ENCODE data around the gene ZFHX3.

ZFHX3 gene

GRCh38 chr16:72971370-72971769, 76.6 kb downstream of the ZFHX3 start:
- no peak for TF ChIP-seq SP1 (IDR thresholded peaks at IDR 0.05)
- TF ChIP-seq TARDBP (IDR thresholded peaks at IDR 0.05) = no peak
- TF ChIP-seq PKNOX1 (IDR thresholded peaks at IDR 0.05) = no peak
- no peak for TF ChIP-seq FOXM1 (IDR thresholded peaks at IDR 0.05; ENCODE audit: borderline replicate concordance)
- no peak for TF ChIP-seq FOXK2 (IDR thresholded peaks at IDR 0.05)
- TF ChIP-seq ELF4 (IDR thresholded peaks at IDR 0.05) = no peak
- CTCF ChIA-PET = interaction anchor here (0.6 to 1.6 kb wide), 2 partner anchors 24 to 58 kb away, joined by 3 to 5 read pairs; no protein-coding TSS in a partner anchor
- POLR2A ChIA-PET = no interaction called here

DNA sequence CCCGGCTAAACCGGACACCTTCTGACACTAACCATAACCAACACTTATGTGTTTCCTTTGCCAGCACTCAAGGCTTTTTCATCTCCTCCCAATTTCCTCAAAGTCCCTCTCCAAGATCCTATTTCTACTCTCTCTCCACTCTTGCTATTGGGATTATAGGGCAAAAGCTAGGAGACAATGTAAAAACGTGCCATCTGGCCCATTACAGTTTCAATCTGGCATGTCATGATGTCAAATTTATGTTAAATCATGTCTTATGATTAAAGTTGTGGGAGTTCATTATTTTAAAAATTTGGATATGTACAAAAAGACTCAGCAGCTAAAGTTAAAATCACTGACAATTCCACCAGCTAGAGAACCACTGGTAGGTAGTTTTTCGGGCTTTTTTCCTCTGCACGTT, 77.3 kb downstream of the ZFHX3 start:
- DNase-seq (ENCODE audit: extremely low spot score) = no peak
- ChIA-PET POLR2A (no interaction called here), CTCF (interaction anchor here (0.6 to 1.6 kb wide), 2 partner anchors 25 to 58 kb away, joined by 3 to 5 read pairs; no protein-coding TSS in a partner anchor)
- no peak for TF ChIP-seq ZNF384 (IDR thresholded peaks at IDR 0.05)
- TF ChIP-seq TARDBP (IDR thresholded peaks at IDR 0.05) = no peak
- TF ChIP-seq L3MBTL2 (conservative IDR thresholded peaks at IDR 0.05) = no peak
- TF ChIP-seq BHLHE40 (IDR thresholded peaks at IDR 0.05; ENCODE audit: borderline replicate concordance) = no peak
- no peak for TF ChIP-seq FOXM1 (IDR thresholded peaks at IDR 0.05; ENCODE audit: borderline replicate concordance)
- TF ChIP-seq FOXA1 (IDR thresholded peaks at IDR 0.05) = no peak
- no peak for TF ChIP-seq ARNT (IDR thresholded peaks at IDR 0.05)
- no peak for TF ChIP-seq FOXK2 (IDR thresholded peaks at IDR 0.05)
- TF ChIP-seq PKNOX1 (IDR thresholded peaks at IDR 0.05) = no peak
- TF ChIP-seq ELF4 (IDR thresholded peaks at IDR 0.05) = no peak
- TF ChIP-seq CTBP1 (IDR thresholded peaks at IDR 0.05; ENCODE audit: borderline replicate concordance) = no peak
- TF ChIP-seq SP1 (IDR thresholded peaks at IDR 0.05) = no peak
- no peak for TF ChIP-seq SUZ12 (IDR thresholded peaks at IDR 0.05)
- TF ChIP-seq NFRKB (IDR thresholded peaks at IDR 0.05) = no peak
- TF ChIP-seq LEF1 (IDR thresholded peaks at IDR 0.05; ENCODE audit: borderline replicate concordance) = no peak
- no peak for TF ChIP-seq HDGF (IDR thresholded peaks at IDR 0.05; ENCODE audit: borderline replicate concordance)

More at GRCh38 chr16:72971370-72971769, 76.6 kb downstream of the ZFHX3 start:
- DNase-seq (ENCODE audit: extremely low spot score) = no peak

GRCh38 chr16:72969812-72970211, 78.1 kb downstream of the ZFHX3 start:
- CTCF ChIA-PET = interaction anchor here (1.6 kb wide), 1 partner anchor 26 kb away, joined by 5 read pairs; no protein-coding TSS in a partner anchor
- DNase-seq (ENCODE audit: extremely low spot score) = no peak
- POLR2A ChIA-PET = no interaction called here
- TF ChIP-seq TARDBP (IDR thresholded peaks at IDR 0.05) = no peak
- no peak for TF ChIP-seq SUZ12 (IDR thresholded peaks at IDR 0.05)
- TF ChIP-seq HDGF (IDR thresholded peaks at IDR 0.05; ENCODE audit: borderline replicate concordance) = no peak
- TF ChIP-seq PKNOX1 (IDR thresholded peaks at IDR 0.05) = no peak
- TF ChIP-seq CTBP1 (IDR thresholded peaks at IDR 0.05; ENCODE audit: borderline replicate concordance) = no peak
- no peak for TF ChIP-seq LEF1 (IDR thresholded peaks at IDR 0.05; ENCODE audit: borderline replicate concordance)
- TF ChIP-seq FOXA1 (IDR thresholded peaks at IDR 0.05) = no peak
- TF ChIP-seq ARNT (IDR thresholded peaks at IDR 0.05) = no peak
- no peak for TF ChIP-seq FOXM1 (IDR thresholded peaks at IDR 0.05; ENCODE audit: borderline replicate concordance)
- TF ChIP-seq NFRKB (IDR thresholded peaks at IDR 0.05) = no peak
- no peak for TF ChIP-seq FOXK2 (IDR thresholded peaks at IDR 0.05)
- no peak for TF ChIP-seq ZNF384 (IDR thresholded peaks at IDR 0.05)
- no peak for TF ChIP-seq ELF4 (IDR thresholded peaks at IDR 0.05)

DNA sequence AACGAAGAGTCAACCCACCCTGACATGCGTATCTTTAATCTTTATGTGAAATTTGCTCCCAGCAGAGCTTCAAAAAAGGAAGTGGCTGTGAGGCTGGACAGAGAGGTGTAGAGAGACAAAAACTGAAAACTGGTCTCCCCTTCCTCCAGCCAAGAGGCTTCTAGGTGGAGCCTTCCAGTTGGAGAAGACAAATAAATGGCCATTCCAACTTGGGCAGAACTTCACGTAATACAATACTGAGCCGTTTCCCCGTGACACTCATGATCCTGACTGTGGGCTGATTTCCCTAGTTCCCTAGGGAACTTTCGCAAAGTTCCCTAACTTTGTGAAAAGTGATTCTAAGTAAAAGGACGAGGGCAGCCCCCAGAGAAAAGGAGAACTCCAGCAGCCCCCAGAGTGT, 78.8 kb downstream of the ZFHX3 start:
- CTCF ChIA-PET = no interaction called here
- no peak for TF ChIP-seq FOXK2 (IDR thresholded peaks at IDR 0.05)
- no peak for TF ChIP-seq TARDBP (IDR thresholded peaks at IDR 0.05)
- TF ChIP-seq NFRKB (IDR thresholded peaks at IDR 0.05) = no peak
- no peak for TF ChIP-seq FOXM1 (IDR thresholded peaks at IDR 0.05; ENCODE audit: borderline replicate concordance)
- no peak for TF ChIP-seq PKNOX1 (IDR thresholded peaks at IDR 0.05)
- TF ChIP-seq HDGF (IDR thresholded peaks at IDR 0.05; ENCODE audit: borderline replicate concordance) = no peak
- POLR2A ChIA-PET = no interaction called here
- no peak for DNase-seq (ENCODE audit: extremely low spot score)

DNA sequence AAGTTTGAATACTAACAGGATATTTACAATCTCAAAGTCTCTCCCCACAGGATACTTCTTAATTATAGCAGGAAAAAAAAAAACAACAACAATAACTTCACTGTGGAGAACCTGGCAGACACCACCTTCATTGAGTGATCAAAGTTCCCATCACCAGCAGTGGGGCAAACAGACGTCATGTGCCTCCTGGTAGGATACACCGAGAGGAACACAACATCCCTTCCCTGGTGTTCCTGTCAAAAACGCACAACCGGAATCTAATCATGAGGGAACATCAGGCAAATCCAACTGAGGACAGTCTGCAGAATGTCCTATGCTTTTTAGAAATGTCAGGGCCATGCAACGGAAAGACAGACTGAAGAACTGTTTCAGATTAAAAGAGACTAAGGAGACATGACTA, 80.0 kb downstream of the ZFHX3 start:
- DNase-seq (ENCODE audit: extremely low spot score) = no peak
- TF ChIP-seq CTBP1 (IDR thresholded peaks at IDR 0.05; ENCODE audit: borderline replicate concordance) = no peak
- no peak for TF ChIP-seq FOXM1 (IDR thresholded peaks at IDR 0.05; ENCODE audit: borderline replicate concordance)
- TF ChIP-seq PKNOX1 (IDR thresholded peaks at IDR 0.05) = no peak
- no peak for TF ChIP-seq ELF4 (IDR thresholded peaks at IDR 0.05)
- TF ChIP-seq LEF1 (IDR thresholded peaks at IDR 0.05; ENCODE audit: borderline replicate concordance) = no peak
- POLR2A ChIA-PET = no interaction called here
- CTCF ChIA-PET = no interaction called here
